ENCODE measurements around the gene MAN1C1. TPM values are rescaled to one million over a fixed set of nuclear protein-coding genes. Genes with fewer than 3 reads are reported as not detected.
A peak's percentile ranks its signal among the peaks of the same experiment; 100 is the strongest.

The MAN1C1 gene
- total RNA-seq, 1 donor from 2014 or later: 19.5 TPM

- intact Hi-C loops (cut with DNase I): no loop called here
- ATAC-seq (no peak), DNase-seq (ENCODE audit: missing footprints) (no peak)
These were observed 139.0 kb downstream of the MAN1C1 start for GRCh38 chr1:25755475-25756125.

- ATAC-seq (no peak), DNase-seq (ENCODE audit: missing footprints) (no peak)
- intact Hi-C loops (cut with DNase I): no loop called here
These were observed 139.6 kb downstream of the MAN1C1 start for GRCh38 chr1:25756215-25756614.

GRCh38 chr1:25757151-25757845, 140.7 kb downstream of the MAN1C1 start:
- intact Hi-C loops (cut with DNase I): no loop called here
- DNase-seq (ENCODE audit: missing footprints) (no peak), ATAC-seq (no peak)

- ATAC-seq (no peak), DNase-seq (ENCODE audit: missing footprints) (no peak)
- intact Hi-C loops (cut with DNase I): no loop called here
These were observed 141.2 kb downstream of the MAN1C1 start for GRCh38 chr1:25757846-25758185.

GRCh38 chr1:25758466-25759070, 142.0 kb downstream of the MAN1C1 start:
- DNase-seq (ENCODE audit: missing footprints) (no peak), ATAC-seq (no peak)
- intact Hi-C loops (cut with DNase I): no loop called here

- DNase-seq (ENCODE audit: missing footprints) (no peak), ATAC-seq (no peak)
- intact Hi-C loops (cut with DNase I): no loop called here
These were observed 143.6 kb downstream of the MAN1C1 start for GRCh38 chr1:25760122-25760719.

- intact Hi-C loops (cut with DNase I): no loop called here
- DNase-seq (ENCODE audit: missing footprints) (no peak), ATAC-seq (no peak)
These were observed 144.3 kb downstream of the MAN1C1 start for GRCh38 chr1:25760871-25761270.

GRCh38 chr1:25763493-25763892, 146.9 kb downstream of the MAN1C1 start:
- intact Hi-C loops (cut with DNase I): no loop called here
- ATAC-seq: no peak
- no peak for DNase-seq (ENCODE audit: missing footprints)

- intact Hi-C loops (cut with DNase I): no loop called here
- ATAC-seq: no peak
- no peak for DNase-seq (ENCODE audit: missing footprints)
These were observed 148.7 kb downstream of the MAN1C1 start for GRCh38 chr1:25765136-25765922.

- intact Hi-C loops (cut with DNase I): no loop called here
- no peak for ATAC-seq
- DNase-seq (ENCODE audit: missing footprints): no peak
These were observed 149.5 kb downstream of the MAN1C1 start for GRCh38 chr1:25765923-25766589.

GRCh38 chr1:25766721-25767436, 150.3 kb downstream of the MAN1C1 start:
- DNase-seq (ENCODE audit: missing footprints): no peak
- intact Hi-C loops (cut with DNase I): no loop called here
- ATAC-seq: peak; percentile 17

- ATAC-seq (no peak), DNase-seq (ENCODE audit: missing footprints) (no peak)
- intact Hi-C loops (cut with DNase I): no loop called here
These were observed 150.8 kb downstream of the MAN1C1 start for GRCh38 chr1:25767437-25767770.

- DNase-seq (ENCODE audit: missing footprints) (no peak), ATAC-seq (no peak)
These were observed 152.4 kb downstream of the MAN1C1 start for GRCh38 chr1:25768999-25769398.

GRCh38 chr1:25769625-25770383, 153.2 kb downstream of the MAN1C1 start:
- DNase-seq (ENCODE audit: missing footprints): no peak
- ATAC-seq: peak; percentile 20
- intact Hi-C loops (cut with DNase I): no loop called here

More at GRCh38 chr1:25768999-25769398, 152.4 kb downstream of the MAN1C1 start:
- intact Hi-C loops (cut with DNase I): no loop called here

GRCh38 chr1:25770541-25771220, 154.1 kb downstream of the MAN1C1 start:
- intact Hi-C loops (cut with DNase I): no loop called here
- DNase-seq (ENCODE audit: missing footprints) (no peak), ATAC-seq (no peak)

GRCh38 chr1:25771221-25772114, 154.9 kb downstream of the MAN1C1 start:
- peak; percentile 58 for ATAC-seq
- intact Hi-C loops (cut with DNase I): no loop called here
- DNase-seq (ENCODE audit: missing footprints): peak; percentile 85
